Activated gamma-delta T cell treated with Interleukin-2 at 50 U/mL for 16 hours (primary cell): Measurements from ENCODE around the gene DNAJC12.
"Not testable (repeated sequence)": the region's sequence is repeated elsewhere in the genome, so short reads cannot be mapped to it uniquely, and the experiment has no call there.

Experiments
- DNase-seq: peaks from one replicate; pipeline ENCODE4 v3.0.0-alpha.2; 2020

Gene DNAJC12

DNA sequence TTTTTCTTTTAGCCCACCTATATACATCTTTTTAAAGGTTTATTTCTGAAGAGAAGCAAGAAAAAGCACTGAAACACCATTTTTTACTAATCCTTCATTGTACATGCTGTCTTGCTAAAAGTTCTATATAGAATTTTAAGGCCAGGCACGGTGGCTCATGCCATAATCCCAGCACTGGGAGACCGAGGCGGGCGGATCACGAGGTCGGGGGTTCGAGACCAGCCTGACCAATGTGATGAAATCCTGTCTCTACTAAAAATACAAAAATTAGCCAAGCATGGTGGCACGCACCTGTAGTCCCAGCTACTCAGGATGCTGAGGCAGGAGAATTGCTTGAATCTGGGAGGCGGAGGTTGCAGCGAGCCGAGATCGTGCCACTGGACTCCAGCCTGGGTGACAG is 1.5 kb upstream of the DNAJC12 start:
- not testable (repeated sequence) for DNase-seq

DNA sequence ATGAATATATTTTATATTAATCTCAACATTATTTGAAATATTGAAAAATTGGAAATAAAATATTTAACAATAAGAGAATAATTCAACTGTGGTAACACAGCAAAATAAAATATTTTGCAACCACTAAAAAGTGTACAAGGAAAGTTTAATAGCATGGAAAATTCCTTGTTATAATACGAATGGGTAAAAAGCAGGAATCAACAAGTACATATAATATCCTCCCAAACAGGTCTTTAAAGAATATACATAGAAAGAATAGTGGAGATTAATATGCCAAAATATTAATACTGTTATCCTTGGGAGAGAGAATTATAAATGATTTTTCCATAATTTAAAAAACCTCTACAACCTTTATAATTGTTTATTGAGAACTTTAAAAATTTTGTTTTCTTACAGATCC is 1.0 kb downstream of the DNAJC12 start:
- DNase-seq: no peak

DNA sequence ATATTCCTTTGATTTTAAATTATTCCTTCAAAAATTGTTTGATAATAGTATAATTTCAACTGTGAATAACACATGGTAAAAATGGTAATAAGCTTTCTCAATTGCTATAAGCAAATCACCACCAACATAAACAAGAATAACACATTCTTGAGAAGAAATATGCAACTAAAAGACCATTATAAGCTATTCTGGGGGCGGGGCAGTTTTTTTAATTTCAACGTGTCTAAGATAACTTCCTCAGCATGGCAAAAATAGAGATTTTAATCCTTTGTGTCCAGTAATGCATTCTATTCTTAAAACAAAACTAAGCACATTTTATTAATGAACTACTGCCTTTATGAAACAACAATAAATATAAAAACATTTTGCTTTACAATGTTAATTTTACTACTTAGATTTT is 1.5 kb downstream of the DNAJC12 start:
- DNase-seq: no peak

DNA sequence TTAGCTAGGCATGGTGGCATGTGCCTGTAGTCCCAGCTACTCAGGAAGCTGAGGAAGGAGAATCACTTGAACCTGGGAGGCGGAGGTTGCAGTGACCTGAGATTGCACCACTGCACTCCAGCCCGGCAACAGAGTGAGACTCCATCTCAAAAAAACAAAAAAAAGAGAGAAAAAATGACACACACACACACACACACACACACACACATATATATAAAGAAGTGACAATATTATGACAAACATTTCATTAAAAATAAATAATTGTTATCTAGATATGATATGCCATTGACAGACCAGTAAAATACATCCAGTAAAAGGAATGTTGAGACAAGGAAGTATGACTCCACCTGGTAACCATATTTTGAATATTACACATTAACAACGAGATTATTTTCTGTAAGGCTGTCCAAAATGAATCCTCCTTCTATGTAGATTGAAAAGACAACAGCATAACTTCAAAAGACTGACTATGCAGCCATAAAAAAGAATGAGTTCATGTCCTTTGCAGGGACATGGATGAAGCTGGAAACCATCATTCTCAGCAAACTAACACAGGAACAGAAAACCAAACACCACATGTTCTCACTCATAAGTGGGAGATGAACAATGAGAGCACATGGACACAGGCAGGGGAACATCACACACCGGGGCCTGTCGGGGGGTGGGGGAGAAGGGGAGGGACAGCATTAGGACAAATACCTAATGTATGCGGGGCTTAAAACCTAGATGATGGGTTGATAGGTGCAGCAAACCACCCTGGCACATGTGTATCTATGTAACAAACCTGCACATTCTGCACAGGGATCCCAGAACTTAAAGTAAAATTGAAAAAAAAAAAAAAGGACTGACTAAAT is 2.2 kb downstream of the DNAJC12 start:
- not testable (repeated sequence) for DNase-seq

DNA sequence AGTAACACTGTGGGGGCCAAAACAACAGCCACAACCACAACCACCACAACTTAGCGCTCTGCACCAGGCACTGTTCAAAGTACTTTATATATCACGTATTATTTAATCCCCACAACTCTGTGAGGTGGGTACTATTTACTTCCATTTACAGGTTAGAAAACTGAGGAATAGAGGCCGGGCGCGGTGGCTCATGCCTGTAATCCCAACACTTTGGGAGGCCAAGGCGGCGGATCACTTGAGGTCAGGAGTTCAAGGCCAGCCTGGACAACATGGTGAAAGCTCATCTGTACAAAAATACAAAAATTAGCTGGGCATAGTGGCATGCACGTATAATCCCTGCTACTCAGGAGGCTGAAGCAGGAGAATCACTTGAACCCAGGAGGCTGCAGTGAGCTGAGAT is 3.6 kb downstream of the DNAJC12 start:
- DNase-seq: no peak

DNA sequence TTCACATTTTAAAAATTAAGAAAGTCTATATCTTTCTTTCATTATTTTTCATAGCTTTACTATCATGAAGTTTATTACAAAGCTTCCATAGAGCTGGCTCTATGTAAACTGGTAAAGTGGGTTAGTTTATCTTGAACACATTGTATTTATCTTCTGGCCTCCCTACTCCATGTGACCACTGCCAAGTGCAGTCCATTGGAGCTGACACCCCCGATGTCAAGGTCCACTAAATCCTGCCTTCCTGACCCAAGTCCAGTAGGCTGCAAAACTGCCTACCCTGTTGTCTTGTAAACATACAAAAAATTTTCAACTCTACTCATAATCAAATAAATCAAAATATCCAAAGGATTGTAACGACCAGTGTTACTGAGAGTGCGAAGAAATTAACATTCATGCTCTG is 10.2 kb downstream of the DNAJC12 start:
- DNase-seq: no peak

DNA sequence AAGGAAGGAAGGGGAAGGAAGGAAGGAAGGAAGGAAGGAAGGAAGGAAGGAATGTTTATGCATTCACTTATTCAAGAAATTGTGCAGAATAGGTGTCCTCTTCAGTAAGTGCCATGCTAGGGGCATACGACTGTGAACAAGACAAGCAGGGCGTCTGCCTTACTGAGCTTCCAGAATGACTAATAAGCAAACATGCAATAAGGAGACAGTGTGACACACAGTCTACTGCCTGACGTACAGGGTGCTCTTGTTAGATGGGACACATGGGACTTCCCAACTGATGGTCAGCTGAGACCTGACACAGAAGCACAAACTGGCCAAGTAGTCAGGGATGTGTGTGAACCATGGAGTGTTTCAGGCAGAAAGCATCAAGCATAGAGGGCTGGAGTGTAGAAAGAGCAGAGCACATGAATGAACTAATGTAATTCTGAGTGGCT is 18.2 kb downstream of the DNAJC12 start:
- no peak for DNase-seq

DNA sequence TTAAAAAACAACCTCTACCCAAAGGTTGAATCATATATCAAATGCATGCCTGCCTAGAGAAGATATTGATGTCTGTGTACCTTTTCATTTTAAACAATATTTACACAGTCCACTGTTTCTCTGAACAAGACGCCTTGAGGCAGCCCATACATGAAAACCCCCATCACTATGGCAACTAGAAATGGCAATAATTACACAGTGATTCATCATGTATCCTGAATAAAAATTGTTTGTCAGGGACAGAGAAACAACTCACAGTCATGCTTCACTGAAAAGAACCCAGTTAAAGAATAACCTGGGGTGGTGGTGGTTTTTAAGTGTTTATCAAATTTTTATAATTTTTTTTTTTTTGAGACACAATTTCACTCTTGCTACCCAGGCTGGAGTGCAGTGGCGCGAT is 19.7 kb downstream of the DNAJC12 start:
- no peak for DNase-seq

DNA sequence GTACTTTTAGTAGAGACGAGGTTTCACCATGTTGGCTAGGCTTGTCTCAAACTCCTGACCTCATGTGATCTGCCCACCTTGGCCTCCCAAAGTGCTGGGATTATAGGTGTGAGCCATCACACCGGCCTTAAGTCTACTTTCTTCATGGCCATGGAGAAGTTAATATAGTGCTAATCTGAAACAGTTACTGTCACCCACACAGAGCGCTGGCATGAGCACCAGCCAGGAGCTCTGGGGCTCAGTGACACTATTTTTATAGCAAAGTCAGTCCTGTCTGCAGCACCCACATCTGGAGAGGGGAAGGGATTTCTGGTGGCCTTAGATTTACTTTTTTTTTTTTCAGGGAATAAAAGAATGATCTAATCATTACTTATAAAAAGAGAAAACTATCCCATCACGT is 21.3 kb downstream of the DNAJC12 start:
- no peak for DNase-seq

DNA sequence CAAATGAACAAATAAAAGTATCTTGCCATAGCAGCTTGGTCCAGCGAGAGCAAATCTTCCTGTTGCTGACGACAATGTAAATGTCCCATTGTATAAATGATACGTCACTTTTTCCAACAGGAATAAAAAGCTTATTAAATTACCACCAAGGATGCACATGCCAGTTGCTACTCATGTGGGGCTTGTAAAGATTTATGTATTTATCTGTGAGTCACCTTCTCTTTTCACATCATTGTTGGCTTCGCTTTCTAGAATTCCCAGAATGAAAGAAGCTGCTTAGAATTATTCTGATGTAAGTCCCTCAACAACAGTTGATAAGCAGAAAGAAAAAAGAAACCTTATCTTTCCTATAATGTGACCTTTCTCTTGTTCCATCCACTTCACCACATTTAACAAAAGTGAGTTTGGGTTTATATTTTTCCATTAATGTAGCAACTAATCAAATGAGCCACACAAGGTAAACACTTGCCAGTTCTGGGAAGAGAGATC is 22.4 kb downstream of the DNAJC12 start:
- no peak for DNase-seq

DNA sequence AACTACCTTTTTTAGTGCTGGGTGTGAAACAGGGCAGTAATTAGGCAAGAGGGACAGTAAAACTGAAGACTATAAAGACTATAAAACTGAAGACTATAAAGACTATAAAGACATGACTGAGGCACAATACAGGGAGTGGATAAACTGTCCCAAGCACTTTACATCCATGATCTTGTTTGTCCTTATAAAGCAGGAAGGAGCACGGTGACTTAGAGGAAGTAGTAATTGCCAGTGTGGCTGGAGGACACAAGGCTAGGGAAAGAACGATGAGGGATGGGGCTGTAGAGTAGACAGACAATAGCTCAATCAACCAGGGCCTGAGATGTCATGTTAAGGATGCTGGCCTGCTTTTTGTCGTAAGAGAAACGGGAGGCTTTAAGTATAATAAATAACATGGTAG is 26.0 kb downstream of the DNAJC12 start:
- DNase-seq: no peak

DNA sequence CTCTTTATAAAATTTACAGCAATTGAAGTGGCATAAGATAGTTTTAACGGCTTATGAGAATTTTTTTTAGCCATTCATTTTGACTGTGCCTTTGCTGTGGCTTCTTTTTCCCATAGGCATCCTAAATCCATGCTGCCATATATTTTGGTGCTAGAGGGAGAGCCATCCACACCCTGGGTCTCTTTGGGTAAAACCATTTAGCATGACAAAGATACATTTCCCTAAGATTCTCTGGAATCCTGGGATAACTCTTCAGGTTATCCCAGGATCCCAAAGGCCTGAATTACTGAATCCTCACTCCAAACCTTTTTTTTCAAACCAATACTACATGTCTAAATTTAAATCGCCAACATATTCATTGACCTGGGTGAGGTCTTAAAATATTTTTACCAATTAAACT is 28.9 kb downstream of the DNAJC12 start:
- no peak for DNase-seq

DNA sequence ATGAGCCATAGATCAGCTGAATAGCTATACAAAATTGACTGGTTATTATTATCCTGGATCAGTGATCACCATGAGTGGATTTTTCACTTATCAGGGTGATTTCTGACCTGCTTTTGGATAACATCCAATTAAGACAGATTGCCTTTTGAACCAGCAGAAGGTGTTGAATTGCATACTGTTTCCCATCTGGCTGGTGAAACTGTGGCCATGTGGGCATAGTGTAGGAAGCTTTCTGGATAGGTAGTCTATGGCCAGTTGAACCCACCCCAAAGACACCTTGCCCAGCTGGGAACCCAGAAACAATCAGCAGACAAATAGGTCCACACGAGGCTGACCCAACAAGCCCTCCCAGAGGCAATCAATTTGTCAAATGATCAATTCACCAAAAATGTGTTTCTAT is 29.3 kb downstream of the DNAJC12 start:
- DNase-seq: no peak

DNA sequence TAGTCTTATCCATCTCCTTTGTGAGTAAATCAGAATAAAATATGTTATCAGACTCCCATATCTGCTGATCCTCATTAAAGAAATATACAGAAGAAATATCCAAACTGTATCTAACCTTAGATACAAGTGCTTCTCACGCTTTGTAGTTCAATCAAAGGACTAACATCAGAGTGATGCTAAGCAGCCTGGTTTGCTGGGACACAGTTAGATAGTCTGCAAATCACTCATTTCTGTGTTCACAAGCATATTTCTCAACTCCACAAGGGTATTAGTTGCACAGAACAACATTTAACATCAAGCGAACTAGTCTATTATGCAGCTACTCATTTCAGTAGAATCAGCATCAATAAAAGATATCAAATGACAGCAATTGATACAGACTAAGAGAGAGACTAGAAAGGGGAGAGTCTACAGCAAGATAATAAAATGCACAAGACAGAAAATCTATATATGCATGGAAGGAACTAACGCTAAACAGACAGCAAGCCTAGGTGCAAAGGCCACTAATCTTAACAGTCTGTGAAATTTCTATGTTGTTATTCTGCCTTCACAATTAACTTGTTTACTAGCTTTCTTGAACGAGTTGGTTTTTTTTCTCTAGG is 30.0 kb downstream of the DNAJC12 start:
- no peak for DNase-seq

DNA sequence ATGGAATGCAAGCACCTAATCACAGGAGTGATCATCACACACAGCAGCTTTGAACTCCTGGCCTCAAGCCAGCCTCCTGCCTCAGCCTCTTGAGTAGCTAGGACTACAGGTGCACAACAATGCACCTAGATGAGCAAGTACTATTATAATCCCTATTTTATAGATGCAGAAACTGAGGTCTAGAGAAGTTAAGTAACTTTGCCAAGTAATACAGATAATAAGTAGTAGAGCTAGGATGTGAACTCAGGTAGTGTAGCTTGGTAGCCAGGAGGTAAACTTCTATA is 33.7 kb downstream of the DNAJC12 start:
- no peak for DNase-seq

DNA sequence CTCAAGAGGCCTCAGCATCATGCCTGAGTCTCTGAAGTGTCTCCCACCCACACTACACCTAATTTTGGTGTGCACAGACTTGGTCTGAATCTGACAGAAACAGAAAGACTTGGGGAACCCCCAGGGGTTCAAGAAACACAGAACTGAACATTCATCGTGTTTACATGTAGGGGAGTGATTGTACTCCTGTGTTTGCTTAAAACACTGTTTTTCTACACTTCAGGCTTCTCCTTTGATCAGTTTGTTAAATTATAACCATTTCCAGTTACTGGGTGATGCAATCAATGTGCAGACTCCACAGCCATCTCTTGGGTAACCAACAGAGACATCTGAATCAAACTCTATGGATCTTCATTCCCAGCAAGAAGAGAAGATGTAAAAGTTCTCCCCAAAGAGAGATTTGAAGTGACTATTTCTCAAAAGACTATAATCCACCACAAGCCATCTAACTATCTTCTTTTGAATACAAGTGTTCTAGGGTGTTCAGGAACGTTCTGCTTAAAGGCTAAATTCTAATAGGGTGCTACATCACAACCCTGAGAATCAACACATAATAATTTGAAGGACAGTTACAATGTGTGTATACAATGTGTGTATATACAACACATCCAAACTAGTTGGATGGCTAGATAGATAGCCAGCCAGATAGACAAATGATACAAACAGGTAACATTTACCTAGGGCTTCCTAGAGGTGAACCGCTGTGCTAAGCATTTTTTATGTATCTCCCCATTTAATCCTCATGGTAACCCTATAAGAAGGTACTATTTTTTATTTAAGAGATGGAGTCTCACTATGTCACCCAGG is 34.2 kb downstream of the DNAJC12 start:
- DNase-seq: no peak

DNA sequence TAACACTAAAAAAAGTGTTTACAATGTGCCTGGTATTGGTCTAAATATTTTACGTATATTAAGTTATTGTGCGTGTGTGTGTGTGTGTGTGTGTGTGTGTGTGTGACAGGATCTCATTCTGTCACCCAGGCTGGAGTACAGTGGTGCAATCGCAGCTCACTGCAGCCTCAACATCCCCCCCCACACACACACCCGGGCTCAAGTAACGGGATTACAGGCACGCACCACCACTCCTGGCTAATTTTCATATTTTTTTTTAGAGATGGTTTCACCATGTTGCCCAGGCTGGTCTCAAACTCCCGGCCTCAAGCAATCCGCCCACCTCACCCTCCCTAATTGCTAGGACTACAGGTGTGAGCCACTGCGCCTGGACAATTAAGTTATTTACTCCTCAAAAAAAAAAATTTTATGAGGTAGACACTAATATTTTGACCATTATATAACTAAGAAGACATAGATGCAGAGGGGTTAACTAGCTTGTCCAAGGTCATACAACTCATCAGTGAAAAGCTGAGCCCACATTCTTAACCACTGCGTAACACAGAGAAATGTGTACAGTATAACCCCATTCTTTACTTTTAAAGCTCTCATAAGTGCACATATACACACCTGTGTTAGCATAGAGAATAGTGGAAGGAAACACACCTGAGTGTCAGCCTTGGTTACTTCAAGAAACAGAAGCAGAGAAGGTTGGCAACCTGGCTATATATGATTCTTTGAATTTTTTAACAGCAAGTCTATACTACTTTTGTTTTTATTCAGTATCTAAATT is 35.0 kb downstream of the DNAJC12 start:
- no peak for DNase-seq

DNA sequence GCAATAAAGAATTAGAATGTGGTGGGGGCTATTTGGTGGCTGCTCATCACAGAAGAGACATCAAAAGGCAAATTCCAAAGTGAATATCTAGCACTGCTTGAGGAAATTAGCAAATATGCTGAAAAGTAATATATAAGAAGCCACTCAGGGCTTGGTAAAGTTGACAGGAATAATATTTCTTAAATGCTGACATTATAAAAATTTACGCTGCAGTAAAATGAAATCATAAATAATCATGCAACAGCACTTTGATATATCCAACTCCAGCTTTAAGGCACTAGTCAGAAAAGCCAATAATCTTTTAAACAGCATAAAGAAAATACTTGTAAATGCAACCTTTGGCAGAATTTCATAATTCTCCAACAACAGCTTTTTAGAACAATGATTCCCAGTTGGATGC is 36.9 kb downstream of the DNAJC12 start:
- no peak for DNase-seq

DNA sequence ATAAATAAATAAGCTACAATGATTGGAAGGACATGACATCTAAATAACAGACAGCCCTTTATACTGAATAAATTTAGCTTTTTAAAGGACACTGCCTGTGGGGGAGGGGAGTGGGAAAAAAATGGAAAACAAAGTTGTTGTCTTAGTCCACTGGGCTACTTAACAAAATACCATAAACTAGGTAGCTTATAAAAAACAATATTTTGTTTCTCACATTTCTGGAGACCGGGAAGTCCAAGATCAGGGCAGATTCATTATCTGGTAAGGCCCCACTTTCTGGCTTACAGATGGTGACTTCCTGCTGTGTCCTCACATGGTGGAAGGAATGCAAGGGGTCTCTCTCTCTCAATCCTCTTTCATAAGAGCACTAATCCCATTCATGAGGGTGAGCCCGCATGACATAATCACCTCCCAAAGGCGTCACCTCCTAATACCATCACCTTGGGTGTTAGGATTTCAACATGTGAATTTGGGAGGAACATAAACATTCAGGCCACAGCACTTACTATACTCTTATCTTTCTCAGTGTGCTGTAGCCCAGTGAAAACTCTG is 43.0 kb downstream of the DNAJC12 start:
- DNase-seq: no peak

DNA sequence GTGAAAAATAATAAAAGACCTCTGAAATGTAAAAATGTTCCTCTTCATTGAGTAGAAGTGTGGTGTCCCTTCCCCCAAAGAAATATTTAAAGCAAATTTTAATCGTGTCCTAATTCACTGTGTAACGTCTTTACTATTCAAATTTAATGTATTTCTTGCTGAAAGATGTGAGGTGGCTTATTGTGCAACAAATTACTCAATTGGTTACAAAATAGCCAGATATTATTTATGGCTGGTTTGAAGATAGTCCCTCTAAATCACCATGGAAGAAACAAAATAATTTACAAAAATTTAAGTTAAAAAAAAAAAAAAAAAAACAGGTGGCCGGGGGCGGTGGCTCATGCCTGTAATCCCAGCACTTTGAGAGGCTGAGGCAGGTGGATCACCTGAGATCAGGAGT is 43.7 kb downstream of the DNAJC12 start:
- DNase-seq: no peak

DNA sequence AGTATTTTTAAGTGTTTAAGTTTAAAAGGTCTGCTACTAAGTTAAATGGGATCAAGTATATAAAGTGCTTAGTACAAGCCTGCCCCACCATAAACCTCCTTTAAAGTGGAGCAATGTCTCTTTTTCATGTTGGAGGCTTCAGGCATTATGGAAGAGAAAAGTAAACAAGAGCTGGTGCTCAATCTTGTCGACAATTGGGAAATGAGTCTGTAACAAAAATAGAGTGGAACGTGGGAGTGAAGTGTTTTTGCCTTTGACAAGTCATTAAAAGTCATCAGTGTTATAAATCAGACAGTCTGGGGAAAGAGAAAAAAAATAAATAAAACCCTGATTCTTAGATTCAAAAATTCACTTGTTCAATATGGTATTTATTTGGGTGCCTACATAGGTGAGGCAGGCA is 44.7 kb downstream of the DNAJC12 start:
- no peak for DNase-seq

DNA sequence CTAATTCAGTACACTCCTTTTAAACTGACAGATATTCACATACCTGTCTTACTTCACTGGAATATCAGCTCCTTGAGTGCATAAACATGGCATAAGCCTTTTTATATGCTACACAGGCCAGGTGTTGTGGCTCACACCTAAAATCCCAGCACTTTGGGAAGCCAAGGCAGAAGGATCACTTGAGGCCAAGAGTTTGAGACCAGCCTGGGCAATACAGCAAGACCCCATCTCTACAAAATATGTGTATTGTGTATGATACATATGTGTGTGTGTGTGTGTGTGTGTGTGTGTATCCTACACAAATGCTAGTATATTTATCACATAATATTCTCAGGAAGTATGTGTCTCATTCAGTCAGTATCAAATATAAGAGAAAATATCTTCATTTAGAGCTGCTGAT is 45.3 kb downstream of the DNAJC12 start:
- no peak for DNase-seq
